Transverse colon (tissue), 4 donors: ENCODE measurements around the gene RBFA.

Source experiments
- POLR2AphosphoS5 ChIP-seq, 3 donors: sonication (generic); formaldehyde crosslinking; IDR thresholded peaks; one replicate each; pipeline ENCODE4 v1.6.1; 2016; ENCODE audit warnings: antibody characterized with exemption in 3 of 3
- TF ChIP-seq, protein P1 (sequence below), 5 experiments: fragments of 200-600 bp in 3 of 5; fragments of 450-650 bp in 2 of 5; sonication (generic) in 3 of 5; IDR thresholded peaks; 1 replicate in 2 of 5; 2 replicates in 3 of 5; pipeline ENCODE4 v1.5.1; 2016 to 2017; ENCODE audit warnings: antibody characterized with exemption in 5 of 5, inconsistent platforms in 3 of 5, mild to moderate bottlenecking in 2 of 5, moderate library complexity in 1 of 5

GRCh38 chr18:80070825-80071224 lies 36.6 kb downstream of the RBFA start:
- TF ChIP-seq, protein P1, sequence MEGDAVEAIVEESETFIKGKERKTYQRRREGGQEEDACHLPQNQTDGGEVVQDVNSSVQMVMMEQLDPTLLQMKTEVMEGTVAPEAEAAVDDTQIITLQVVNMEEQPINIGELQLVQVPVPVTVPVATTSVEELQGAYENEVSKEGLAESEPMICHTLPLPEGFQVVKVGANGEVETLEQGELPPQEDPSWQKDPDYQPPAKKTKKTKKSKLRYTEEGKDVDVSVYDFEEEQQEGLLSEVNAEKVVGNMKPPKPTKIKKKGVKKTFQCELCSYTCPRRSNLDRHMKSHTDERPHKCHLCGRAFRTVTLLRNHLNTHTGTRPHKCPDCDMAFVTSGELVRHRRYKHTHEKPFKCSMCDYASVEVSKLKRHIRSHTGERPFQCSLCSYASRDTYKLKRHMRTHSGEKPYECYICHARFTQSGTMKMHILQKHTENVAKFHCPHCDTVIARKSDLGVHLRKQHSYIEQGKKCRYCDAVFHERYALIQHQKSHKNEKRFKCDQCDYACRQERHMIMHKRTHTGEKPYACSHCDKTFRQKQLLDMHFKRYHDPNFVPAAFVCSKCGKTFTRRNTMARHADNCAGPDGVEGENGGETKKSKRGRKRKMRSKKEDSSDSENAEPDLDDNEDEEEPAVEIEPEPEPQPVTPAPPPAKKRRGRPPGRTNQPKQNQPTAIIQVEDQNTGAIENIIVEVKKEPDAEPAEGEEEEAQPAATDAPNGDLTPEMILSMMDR (IDR thresholded peaks at IDR 0.05) = no peak
- no peak for TF ChIP-seq POLR2AphosphoS5 (IDR thresholded peaks at IDR 0.05)
